GM03348 (cell line): ENCODE results near the gene LIMS1.
A peak's percentile ranks its signal among the peaks of the same experiment; 100 is the strongest.
"Not testable (repeated sequence)": the region's sequence is repeated elsewhere in the genome, so short reads cannot be mapped to it uniquely, and the experiment has no call there.

ENCODE experiments used
- DNase-seq: peaks from one replicate; pipeline ENCODE4 v3.0.0; 2012; ENCODE audit warnings: low spot score

LIMS1 gene

GRCh38 chr2:108552566-108552965, 18.3 kb downstream of the LIMS1 start:
- DNase-seq: no peak

- DNase-seq: no peak
These were observed 19.1 kb downstream of the LIMS1 start for GRCh38 chr2:108553209-108553919.

- DNase-seq: no peak
These were observed 20.3 kb downstream of the LIMS1 start for GRCh38 chr2:108554528-108554927.

GRCh38 chr2:108555572-108555971, 21.3 kb downstream of the LIMS1 start:
- no peak for DNase-seq

- DNase-seq: not testable (repeated sequence)
These were observed 22.3 kb downstream of the LIMS1 start for GRCh38 chr2:108556581-108556980.

GRCh38 chr2:108560241-108560811, 26.1 kb downstream of the LIMS1 start:
- no peak for DNase-seq

- DNase-seq: no peak
These were observed 26.7 kb downstream of the LIMS1 start for GRCh38 chr2:108560895-108561530.

GRCh38 chr2:108562274-108562673, 28.0 kb downstream of the LIMS1 start:
- no peak for DNase-seq

GRCh38 chr2:108564510-108564909, 30.2 kb downstream of the LIMS1 start:
- DNase-seq: no peak

- no peak for DNase-seq
These were observed 31.6 kb downstream of the LIMS1 start for GRCh38 chr2:108565778-108566375.

GRCh38 chr2:108570416-108570815, 36.1 kb downstream of the LIMS1 start:
- peak; percentile 13 for DNase-seq

GRCh38 chr2:108571286-108571685, 37.0 kb downstream of the LIMS1 start:
- no peak for DNase-seq

- peak; percentile 72 for DNase-seq
These were observed 38.8 kb downstream of the LIMS1 start for GRCh38 chr2:108573061-108573460.

GRCh38 chr2:108574332-108574731, 40.1 kb downstream of the LIMS1 start:
- DNase-seq: no peak

GRCh38 chr2:108575132-108575966, 41.1 kb downstream of the LIMS1 start:
- peak; percentile 60 for DNase-seq

GRCh38 chr2:108577099-108577498, 42.8 kb downstream of the LIMS1 start:
- DNase-seq: no peak

- peak; percentile 29 for DNase-seq
These were observed 45.4 kb downstream of the LIMS1 start for GRCh38 chr2:108579623-108580022.

- DNase-seq: no peak
These were observed 45.8 kb downstream of the LIMS1 start for GRCh38 chr2:108580050-108580449.

- peak; percentile 81 for DNase-seq
These were observed 49.7 kb downstream of the LIMS1 start for GRCh38 chr2:108583903-108584520.

GRCh38 chr2:108585436-108585835, 51.2 kb downstream of the LIMS1 start:
- no peak for DNase-seq

GRCh38 chr2:108586116-108586515, 51.8 kb downstream of the LIMS1 start:
- DNase-seq: peak; percentile 15

GRCh38 chr2:108586631-108587030, 52.4 kb downstream of the LIMS1 start:
- DNase-seq: no peak
